Right hindlimb (tissue), 1 donor: ENCODE data around the gene C7orf25.
A peak's percentile ranks its signal among the peaks of the same experiment; 100 is the strongest.
"Not testable (repeated sequence)": the region's sequence is repeated elsewhere in the genome, so short reads cannot be mapped to it uniquely, and the experiment has no call there.

Experiments
- DNase-seq: peaks from one replicate; pipeline ENCODE4 v3.0.0-alpha.2; 2018

The C7orf25 gene

DNA sequence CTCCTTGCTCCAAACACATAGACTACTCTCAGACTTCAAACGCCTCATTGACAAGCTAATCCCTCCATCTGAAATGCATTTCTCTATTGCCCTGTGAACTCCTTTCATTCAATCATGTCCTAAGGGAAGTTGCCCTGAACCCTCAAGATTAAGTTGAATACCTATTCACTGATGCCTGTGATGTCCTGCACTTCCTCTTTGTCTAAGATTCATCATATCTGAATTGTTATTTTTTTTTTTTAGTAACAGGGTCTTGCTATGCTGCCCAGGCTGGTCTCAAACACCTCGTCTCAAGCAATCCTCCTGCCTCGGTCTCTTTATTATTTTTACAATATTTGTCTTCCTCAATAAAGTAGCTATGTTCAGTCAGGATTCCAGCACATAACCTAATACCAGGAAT is 16.9 kb upstream of the C7orf25 start:
- DNase-seq: no peak

DNA sequence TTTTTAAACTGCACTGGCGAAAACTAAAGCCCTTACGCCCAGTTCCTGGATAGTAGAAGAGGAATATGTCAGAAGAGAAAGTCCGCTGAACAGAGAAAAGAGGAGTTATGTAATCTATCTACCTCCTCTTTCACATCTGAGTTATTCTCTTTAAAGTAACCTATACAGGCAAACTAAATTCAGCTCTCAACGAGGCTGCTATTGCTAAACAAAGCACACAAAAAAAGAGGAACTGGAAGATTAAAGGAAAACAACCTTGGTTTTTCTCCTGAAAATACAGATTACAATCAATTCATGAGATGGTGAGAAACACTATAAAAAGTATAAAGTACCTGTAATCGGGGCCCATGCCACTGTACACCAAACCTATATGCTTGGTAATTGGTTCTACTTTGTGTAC is 14.3 kb upstream of the C7orf25 start:
- no peak for DNase-seq

DNA sequence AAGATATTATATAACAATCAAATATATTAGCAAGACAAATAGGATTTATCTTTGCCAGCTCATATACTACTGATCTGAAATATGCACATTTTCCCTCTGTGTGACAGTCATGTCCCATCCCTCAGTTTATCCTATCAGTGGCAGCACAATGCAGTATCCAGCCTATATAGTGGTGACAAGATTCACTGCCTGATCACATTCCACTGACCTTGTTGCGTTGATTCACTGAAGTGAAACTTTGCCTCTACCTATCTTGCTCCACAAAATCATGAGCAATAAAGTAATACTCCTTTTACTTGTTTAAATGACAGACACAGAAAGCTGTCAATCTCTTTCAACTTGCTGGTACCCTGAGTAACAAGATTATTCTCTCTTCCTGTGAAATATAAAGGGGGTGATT is 13.8 kb upstream of the C7orf25 start:
- no peak for DNase-seq

DNA sequence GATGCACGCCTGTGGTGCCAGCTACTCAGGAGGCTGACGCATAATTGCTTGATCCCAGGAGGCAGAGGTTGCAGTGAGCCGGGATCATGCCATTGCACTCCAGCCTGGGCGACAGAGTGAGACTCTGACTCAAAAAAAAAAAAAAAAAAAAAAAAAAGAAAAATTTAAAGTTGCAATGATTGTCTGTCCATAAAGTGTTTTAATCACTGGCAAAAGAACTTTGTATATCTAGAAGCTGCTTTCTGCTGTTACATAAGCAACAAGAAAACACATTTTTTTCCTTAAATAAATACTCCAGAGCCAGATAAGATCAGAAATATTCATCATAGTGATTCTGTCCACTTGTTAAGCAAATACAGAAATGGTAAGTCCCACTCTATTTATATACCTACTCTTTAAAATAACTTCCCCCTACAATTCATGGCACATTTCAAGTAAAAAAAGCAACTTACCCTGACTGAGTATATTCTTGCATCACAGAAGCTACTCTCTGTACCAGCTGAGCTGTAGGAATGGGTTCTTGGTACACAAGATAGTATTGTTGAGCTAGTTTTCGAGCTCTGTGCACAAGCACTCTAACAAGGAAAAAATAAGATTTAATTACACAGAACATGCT is 12.5 kb upstream of the C7orf25 start:
- no peak for DNase-seq

DNA sequence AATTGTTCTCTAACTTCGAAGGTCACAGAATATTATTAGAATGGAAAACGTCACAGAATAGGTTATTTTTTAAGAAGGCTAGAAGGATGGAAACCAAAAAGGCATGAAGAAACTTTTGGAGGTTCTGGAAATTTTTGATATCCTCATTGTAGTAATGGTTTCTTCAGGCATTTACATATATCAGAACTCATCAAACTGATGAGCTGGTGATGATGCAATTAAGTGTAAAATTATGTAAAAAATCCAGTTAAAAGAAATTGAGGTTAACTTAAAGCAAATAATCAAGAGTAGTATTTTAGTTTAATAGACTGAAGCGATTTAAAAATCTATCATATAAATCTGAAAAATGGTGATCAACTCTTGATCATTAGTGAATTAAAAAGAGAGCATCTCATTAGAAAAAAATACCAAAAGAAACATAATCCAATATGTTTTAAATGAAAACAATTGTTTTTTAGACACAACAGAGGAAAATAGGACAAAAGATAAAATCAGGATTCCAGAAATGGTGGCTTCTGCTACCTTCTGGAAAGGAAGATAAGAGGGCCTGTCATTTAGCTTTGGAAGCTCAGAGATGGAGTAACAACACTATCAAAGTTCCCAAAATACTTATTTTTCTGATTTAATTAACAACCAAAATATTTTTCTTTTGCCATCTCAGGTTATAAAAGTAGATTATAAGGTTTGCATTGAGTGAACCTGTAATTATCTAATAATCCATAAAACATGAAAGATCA is 10.3 kb upstream of the C7orf25 start:
- no peak for DNase-seq

DNA sequence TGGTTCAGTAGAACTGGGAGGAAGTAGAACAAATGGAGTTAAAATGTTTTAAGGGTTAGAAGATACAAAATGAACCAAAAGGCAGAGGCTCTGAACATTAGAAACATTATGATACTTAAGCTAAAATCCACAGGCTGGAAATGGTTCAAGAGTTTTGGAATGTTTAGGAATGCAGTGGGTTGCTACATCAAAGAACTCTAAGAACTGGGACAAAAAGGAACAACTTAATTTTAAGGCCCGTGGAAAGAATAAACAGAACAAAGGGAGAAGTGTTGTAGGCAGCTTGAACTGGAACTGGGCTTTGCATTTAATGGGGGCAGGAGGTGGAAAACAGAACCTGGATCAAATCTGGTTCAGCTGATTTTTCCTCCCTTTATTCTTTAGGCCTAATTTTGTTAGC is 3.5 kb upstream of the C7orf25 start:
- DNase-seq: no peak

DNA sequence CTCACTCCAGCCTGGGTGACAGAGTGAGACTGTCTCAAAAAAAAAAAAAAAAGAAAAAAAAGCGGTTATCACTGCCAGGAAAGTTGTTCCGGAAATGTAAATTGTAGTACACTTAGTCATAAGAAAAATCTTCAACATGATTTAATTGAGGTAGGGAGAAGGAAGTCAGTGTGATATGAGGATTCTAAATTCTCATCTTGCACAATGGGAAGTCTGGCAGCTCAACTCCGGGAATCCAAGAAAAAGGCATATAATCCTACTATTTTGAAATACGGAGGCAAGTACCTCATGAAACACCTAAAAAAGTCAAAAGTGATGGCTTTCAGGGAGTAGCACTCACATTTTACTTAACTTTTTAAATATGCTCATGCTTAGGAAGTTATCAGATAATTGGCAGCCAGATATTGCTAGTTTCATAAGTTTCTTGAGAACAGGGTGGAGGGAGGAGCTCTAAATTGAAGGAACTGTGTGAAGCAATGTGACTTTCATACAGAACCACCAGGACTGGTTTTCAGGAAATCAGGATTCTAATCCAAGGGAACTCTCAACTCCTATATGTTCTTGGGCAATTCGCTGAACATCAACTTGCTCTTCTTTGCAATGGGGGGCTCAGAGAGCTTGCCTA is 2.7 kb upstream of the C7orf25 start:
- no peak for DNase-seq

DNA sequence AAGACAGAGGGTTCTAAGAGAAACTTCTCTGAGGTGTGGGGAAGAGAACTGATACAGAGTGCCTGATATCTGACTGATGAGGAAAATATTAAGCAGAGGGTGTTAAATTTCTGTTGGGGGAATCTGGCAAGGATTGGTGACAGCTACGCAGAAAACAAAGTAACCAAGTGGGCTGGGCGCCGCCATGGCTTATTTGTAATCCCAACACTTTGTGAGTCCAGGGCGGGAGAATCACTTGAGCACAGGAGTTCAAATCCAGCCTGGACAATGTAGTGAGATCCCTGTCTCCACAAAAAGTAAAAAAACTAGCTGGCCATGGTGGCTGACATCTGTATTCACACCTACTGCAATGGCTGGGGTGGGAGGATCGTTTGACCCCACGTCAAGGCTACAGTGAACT is 2.1 kb upstream of the C7orf25 start:
- DNase-seq: no peak

DNA sequence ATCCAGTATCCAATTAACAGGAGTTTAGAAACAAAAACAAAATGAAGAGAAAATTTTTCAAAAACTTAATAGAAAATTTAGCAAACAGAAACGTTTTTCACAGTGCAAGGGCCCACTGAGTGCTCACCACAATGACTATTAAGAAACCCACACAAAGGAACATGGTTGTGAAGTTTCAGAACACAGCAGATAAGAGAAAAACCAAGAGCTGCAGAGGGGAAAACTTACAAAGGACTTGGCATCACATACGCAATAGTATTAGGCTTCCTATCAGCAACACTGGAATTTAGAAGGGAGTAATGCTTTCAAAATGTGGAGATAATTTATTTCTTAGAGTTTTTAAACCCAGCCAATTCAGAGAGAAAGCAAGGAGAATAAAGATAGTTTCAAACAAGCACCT is 1.7 kb upstream of the C7orf25 start:
- DNase-seq: no peak

DNA sequence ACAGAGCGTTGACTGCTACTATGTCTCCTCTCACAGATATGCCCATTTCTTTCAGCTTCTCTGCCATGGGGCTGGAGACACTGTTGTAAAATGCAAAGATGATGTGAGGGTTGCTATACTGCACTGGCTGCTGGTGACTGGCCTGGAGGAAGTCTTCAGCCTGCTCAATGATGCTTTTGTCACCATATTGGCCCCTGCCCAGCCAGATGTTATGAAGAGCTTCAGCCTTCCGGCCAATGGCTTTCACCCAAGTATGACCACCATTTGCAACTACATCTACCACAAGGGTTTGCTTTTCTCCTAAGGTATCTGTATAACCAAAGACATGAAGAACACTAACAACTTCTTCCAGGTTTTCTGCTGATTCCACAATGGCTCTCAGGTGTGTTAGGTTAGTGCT is 1.6 kb downstream of the C7orf25 start:
- DNase-seq: no peak

DNA sequence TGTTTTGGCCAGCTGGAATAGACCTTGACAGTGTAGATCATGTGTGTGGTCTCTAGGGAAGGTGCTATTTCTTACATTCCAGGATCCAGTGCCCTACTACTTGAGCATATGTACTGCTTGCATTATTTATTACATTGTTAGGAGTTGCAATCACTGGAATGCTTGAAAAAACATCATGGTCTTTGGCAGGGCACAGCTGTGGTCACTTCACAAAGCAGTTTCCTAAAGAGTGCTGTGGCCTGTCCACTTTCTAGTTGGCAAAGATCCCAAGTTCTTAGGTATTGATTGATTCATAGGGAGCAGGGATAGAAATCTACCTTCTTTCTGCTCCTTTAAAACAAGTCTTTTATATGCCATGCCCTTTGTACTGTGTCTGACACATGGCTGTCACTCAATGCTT is 4.6 kb downstream of the C7orf25 start:
- no peak for DNase-seq

DNA sequence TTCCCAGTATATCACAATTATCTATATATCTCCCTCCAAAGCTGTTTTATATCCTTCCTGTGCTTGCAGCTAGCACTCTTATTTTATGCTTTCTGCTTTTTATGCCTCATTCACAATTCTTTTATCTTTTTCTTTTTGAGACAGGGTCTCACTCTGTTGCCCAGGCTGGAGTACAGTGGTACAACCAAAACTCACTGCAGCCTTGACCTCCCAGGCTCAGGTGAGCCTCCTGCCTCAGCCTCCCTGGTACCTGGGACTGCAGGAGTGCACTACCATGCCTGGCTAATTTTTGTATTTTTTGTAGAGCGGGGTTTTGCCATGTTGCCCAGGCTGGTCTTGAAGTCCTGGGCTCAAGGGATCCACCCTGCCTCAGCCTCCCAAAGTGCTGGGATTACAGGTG is 5.7 kb downstream of the C7orf25 start:
- no peak for DNase-seq

DNA sequence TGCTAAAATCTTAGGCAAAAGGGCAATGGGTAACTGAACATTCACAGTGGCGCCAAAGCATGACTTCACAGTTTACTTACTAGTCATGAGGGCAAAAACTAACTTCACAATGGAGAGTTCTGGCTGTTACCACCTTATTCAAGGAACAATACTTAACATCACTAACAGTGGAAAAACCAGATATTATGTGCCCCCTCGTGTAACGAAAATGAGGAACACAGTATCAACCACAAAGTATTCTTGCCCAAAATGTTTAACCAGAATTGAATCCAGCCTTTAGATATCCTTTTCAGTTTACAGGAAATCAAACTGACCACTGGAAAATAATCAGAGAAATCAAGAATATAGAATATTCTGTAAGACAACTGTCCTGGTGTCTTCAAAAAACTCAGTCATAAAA is 9.5 kb downstream of the C7orf25 start:
- DNase-seq: no peak

DNA sequence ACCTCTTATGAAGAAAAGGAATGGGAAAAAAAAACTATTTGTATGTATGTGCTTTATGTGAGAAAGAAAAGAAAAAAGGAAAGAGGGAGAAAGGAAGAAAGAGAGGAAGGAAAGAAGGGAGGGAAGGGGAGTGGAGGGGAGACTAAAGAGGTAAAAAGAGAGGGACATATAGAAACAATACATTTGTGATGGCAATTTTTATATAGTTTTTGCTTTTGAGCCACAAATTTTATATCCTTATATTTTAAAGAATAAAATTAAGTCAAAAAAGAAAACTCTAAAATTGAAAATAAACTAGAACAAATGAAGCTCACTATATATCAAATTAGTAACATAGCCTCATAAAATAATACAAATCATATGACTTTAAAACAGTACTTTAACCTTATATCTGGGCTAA is 11.0 kb downstream of the C7orf25 start:
- no peak for DNase-seq

DNA sequence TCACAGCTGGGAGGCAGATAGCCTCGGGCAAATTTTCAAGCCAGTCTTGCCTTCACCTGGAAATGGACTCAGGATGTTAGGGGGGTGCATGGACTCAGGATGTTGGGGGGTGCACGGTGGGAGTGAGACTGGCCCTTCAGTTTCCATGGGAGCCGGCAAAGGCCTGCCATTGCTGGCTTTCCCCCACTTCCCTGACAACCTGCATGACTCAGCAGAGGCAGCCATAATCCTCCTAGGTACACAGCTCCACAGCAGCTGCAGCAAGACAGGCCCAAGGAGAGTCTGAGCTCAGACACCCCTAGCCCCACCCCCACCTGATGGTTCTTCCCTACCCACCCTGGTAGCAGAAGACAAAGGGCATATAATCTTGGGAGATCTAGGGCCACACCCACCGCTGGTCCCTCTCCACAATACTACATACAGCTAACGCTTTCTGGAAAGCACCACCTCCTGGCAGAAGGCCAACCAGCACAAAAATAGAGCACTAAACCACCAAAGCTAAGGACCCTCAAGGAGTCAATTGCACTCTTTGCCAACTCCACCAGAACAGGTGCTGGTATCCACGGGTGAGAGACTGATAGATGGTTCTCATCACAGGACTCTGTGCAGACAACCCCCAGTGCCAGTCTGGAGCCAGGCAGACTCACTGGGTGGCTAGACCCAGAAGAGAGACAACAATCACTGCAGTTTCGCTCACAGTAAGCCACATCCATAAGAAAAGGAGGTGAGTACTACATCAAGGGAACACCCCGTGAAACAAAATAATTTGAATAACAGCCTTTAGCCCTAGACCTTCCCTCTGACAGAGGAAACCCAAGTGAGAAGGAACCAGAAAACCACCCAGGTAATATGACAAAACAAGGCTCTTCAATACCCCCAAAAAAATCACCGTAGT is 18.3 kb downstream of the C7orf25 start:
- DNase-seq: no peak

DNA sequence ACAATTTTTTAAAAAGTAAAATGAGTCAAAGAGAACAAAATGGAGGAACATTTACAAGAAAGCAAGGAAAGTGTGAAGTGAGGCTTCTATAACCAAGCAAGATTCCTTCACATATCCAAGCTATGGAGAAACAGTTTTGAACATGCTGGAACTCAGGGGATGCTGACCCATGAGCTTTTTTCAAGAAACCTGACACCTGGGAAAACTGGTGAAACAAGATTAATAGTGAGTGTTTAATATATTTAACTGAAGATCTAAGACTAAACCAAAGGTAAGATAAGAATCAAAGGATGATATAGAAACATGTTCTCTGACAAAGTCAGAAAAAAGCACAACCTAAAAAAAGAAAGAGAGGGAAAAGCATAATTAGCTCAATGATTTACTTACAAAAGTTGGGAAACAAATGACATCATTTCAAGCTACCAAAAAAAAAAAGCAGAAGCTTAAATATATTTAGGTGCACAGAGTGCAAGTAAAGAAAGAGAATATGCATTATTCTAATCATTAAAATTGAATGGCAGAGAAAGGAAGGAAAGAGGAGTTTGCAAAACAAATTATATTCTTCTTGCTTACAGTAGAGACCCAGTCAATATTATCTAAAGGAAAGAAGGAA is 24.9 kb downstream of the C7orf25 start:
- DNase-seq: no peak

DNA sequence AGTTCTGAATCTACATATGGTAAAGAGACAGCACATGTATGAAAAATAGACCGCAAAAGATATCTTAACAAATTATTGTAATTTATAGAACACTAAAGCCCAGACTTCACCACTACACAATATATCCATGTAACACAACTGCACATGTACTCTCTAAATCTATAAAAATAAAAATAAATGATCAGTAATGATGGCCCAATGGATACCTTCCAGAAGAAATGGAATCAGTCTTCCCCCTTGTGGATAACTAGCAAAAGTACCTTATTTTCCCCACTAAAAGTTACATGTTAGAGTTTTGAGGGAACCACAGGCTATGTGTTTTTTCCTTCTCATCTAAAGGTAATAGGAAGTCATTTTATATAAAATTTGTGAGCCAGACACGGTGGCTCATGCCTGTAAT is 25.7 kb downstream of the C7orf25 start:
- DNase-seq: no peak

DNA sequence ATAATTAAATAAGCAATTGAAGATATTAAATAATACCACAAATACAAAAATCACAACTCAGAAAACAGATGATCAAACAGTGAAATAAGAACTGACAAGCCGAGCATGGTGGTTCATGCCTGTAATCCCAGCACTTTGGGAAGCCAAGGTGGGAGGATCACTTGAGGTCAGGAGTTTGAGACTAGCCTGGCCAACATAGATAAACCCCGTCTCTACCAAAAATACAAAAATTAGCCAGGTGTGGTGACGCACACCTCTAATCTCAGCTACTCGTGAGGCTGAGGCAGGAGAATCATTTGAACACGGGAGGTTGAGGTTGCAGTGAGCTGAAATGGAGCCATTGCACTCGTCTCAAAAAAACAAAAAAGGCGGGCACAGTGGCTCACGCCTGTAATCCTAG is 26.7 kb downstream of the C7orf25 start:
- DNase-seq: not testable (repeated sequence)

DNA sequence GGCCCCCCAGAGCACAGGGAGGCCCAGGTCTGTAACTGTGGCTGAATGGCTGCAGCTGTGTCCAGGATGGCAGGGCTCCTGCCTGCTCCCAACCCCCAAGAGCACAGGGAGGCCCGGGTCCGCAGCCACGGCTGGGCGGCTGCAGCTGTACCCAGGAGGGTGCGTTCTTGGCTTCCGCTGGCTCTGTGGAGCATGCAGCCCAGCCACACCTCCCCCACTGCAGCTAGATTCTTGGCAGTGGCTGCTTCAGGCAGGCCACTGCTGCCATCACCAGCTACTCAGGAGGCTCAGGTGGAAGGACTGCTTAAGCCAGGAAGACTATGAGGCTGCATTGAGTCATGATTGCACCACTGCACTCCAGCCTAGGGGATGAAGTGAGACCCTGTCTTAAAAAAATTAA is 27.9 kb downstream of the C7orf25 start:
- DNase-seq: peak; percentile 39

DNA sequence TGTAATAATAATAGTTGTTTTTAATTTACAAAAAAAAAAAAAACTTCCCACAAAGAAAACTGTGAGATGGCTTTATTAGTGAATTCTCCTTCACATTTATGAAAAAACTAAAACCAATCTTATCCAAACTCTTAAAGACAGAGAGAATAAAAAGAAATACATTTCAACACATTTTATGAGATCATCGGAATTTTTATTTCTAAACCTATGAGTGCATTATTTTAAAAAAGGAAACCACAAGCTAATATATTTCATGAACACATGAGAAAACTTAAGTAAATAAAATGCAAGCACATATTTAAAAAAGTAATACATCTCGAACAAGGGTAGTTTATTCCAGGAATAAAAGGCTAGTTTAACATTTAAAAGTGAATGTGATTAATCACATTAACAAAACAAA is 31.5 kb downstream of the C7orf25 start:
- DNase-seq: no peak

DNA sequence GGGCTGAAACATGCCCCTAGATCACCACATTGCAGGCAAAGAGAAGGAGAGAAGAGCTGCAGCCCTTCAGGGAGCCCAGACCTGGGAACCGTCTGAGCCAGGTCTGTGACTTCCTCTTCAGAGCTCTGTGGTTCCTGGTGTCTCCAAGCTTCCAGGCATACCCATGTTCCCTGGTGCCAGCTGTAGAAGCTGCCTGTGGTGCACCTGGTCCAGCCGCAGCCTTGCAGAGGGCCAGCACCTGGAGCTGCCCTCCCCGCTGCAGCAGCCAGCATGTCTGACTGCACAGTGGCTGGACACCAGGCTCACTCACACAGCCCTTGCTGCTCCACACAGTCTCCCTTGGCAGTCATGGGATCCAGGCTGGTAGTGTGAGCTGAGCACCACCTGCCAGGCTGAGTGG is 33.6 kb downstream of the C7orf25 start:
- no peak for DNase-seq

DNA sequence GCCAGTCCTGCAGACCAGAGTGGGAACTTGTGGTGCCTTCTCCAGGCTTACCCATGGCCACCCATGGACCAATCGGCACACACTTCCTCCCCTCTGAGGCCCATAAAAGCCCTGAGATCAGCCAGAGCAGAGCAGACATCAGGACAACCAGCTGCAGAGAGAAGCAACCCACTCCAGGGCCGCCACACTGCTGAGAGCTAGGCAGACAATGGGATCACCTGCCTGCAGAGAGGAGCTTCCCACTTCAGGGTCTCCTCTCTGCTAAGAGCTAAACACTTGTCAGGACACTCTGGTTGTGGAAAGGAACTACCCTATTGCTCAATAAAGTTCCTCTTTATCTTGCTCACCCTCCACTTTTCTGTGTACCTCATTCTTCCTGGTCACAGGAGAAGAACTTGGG is 34.0 kb downstream of the C7orf25 start:
- no peak for DNase-seq
